ENCODE data around the gene NELL2.

The NELL2 gene

GRCh38 chr12:44537354-44537753 is 338.8 kb downstream of the NELL2 start:
- no peak for TF ChIP-seq CTCF (IDR thresholded peaks at IDR 0.05; ENCODE audit: insufficient read depth, low read depth, low read length, missing control alignments)
- DNase-seq (ENCODE audit: low read depth) = no peak
- no peak overlapping the region for H3K4me3 ChIP-seq (ENCODE audit: low read depth, low read length)

GRCh38 chr12:44532940-44533339 is 343.2 kb downstream of the NELL2 start:
- H3K4me3 ChIP-seq (ENCODE audit: low read depth, low read length) = no peak overlapping the region
- no peak for TF ChIP-seq CTCF (IDR thresholded peaks at IDR 0.05; ENCODE audit: insufficient read depth, low read depth, low read length, missing control alignments)
- DNase-seq (ENCODE audit: low read depth) = no peak

GRCh38 chr12:44531320-44531971 is 344.7 kb downstream of the NELL2 start:
- H3K4me3 ChIP-seq (ENCODE audit: low read depth, low read length) = no peak overlapping the region
- DNase-seq (ENCODE audit: low read depth) = no peak
- no peak for TF ChIP-seq CTCF (IDR thresholded peaks at IDR 0.05; ENCODE audit: insufficient read depth, low read depth, low read length, missing control alignments)

- no peak overlapping the region for H3K4me3 ChIP-seq (ENCODE audit: low read depth, low read length)
- TF ChIP-seq CTCF (IDR thresholded peaks at IDR 0.05; ENCODE audit: insufficient read depth, low read depth, low read length, missing control alignments) = no peak
- DNase-seq (ENCODE audit: low read depth) = no peak
Observed at GRCh38 chr12:44526655-44527182, 349.4 kb downstream of the NELL2 start.

GRCh38 chr12:44525806-44526654 is 350.1 kb downstream of the NELL2 start:
- no peak for TF ChIP-seq CTCF (IDR thresholded peaks at IDR 0.05; ENCODE audit: insufficient read depth, low read depth, low read length, missing control alignments)
- H3K4me3 ChIP-seq (ENCODE audit: low read depth, low read length) = no peak overlapping the region
- no peak for DNase-seq (ENCODE audit: low read depth)

GRCh38 chr12:44523828-44524227 is 352.3 kb downstream of the NELL2 start:
- TF ChIP-seq CTCF (IDR thresholded peaks at IDR 0.05; ENCODE audit: insufficient read depth, low read depth, low read length, missing control alignments) = no peak
- H3K4me3 ChIP-seq (ENCODE audit: low read depth, low read length) = no peak overlapping the region

More at GRCh38 chr12:44523828-44524227, 352.3 kb downstream of the NELL2 start:
- no peak for DNase-seq (ENCODE audit: low read depth)
